GM19238 (cell line): ENCODE measurements around the gene SLC23A1.
"Not testable (repeated sequence)": the region's sequence is repeated elsewhere in the genome, so short reads cannot be mapped to it uniquely, and the experiment has no call there.

Experiments used
- DNase-seq: peaks from one replicate; pipeline ENCODE4 v3.0.0; 2011; ENCODE audit warnings: low spot score; ENCODE audit not compliant: insufficient read length

Gene SLC23A1

GRCh38 chr5:139371482-139372435 lies 11.3 kb downstream of the SLC23A1 start:
- no peak for DNase-seq

- DNase-seq, result no peak
These were observed 13.9 kb downstream of the SLC23A1 start for GRCh38 chr5:139369181-139369580.

GRCh38 chr5:139368613-139369012 lies 14.5 kb downstream of the SLC23A1 start:
- no peak for DNase-seq

- DNase-seq, result no peak
These were observed 18.6 kb downstream of the SLC23A1 start for GRCh38 chr5:139364466-139364865.

- DNase-seq, result no peak
These were observed 19.2 kb downstream of the SLC23A1 start for GRCh38 chr5:139363937-139364336.

GRCh38 chr5:139361835-139362429 lies 21.2 kb downstream of the SLC23A1 start:
- DNase-seq, result no peak

GRCh38 chr5:139360384-139360783 lies 22.7 kb downstream of the SLC23A1 start:
- no peak for DNase-seq

- DNase-seq, result no peak
These were observed 25.0 kb downstream of the SLC23A1 start for GRCh38 chr5:139358064-139358463.

GRCh38 chr5:139355900-139356299 lies 27.2 kb downstream of the SLC23A1 start:
- not testable (repeated sequence) for DNase-seq

- no peak for DNase-seq
These were observed 28.9 kb downstream of the SLC23A1 start for GRCh38 chr5:139354186-139354585.

GRCh38 chr5:139347863-139348262 lies 35.2 kb downstream of the SLC23A1 start:
- not testable (repeated sequence) for DNase-seq

GRCh38 chr5:139345442-139345841 lies 37.7 kb downstream of the SLC23A1 start:
- not testable (repeated sequence) for DNase-seq

GRCh38 chr5:139344177-139344576 lies 38.9 kb downstream of the SLC23A1 start:
- DNase-seq, result no peak

- DNase-seq, result no peak
These were observed 39.6 kb downstream of the SLC23A1 start for GRCh38 chr5:139343476-139343875.

- DNase-seq, result peak; percentile 77
These were observed 40.7 kb downstream of the SLC23A1 start for GRCh38 chr5:139342423-139342723.

GRCh38 chr5:139341689-139342422 lies 41.2 kb downstream of the SLC23A1 start, which contains the start of gene PAIP2:
PAIP2 (plus strand) TSS chr5:139341854; CDS start chr5:139363785, 21,931 bp downstream.
- peak; percentile 83 for DNase-seq

- DNase-seq, result no peak
These were observed 41.9 kb downstream of the SLC23A1 start for GRCh38 chr5:139341187-139341688.

- DNase-seq, result no peak
These were observed 43.0 kb downstream of the SLC23A1 start for GRCh38 chr5:139340051-139340450.

GRCh38 chr5:139335811-139336210 lies 47.3 kb downstream of the SLC23A1 start:
- no peak for DNase-seq
